Parathyroid adenoma (tissue), 2 donors: Measurements from ENCODE around the gene TRAPPC2L.

Experiments
- H2AFZ ChIP-seq: fragments of 300-600 bp; sonication (generic); one replicate; pipeline ENCODE4 v1.7.0; 2017; ENCODE audit warnings: antibody characterized with exemption, mild to moderate bottlenecking
- H3K27ac ChIP-seq: fragments of 300-600 bp; sonication (generic); one replicate; pipeline ENCODE4 v1.7.0; 2017
- H3K27me3 ChIP-seq: fragments of 300-600 bp; sonication (generic); one replicate; pipeline ENCODE4 v1.7.0; 2017; ENCODE audit warnings: low read length; ENCODE audit not compliant: control insufficient read depth, insufficient read depth
- H3K36me3 ChIP-seq: fragments of 300-600 bp; sonication (generic); one replicate; pipeline ENCODE4 v1.7.0; 2017; ENCODE audit warnings: low read length; ENCODE audit not compliant: control insufficient read depth, insufficient read depth
- H3K4me1 ChIP-seq: fragments of 300-600 bp; sonication (generic); one replicate; pipeline ENCODE4 v1.7.0; 2017; ENCODE audit warnings: control low read depth
- H3K4me2 ChIP-seq: fragments of 300-600 bp; sonication (generic); one replicate; pipeline ENCODE4 v1.7.0; 2017; ENCODE audit warnings: low read length
- H3K4me3 ChIP-seq: fragments of 300-600 bp; sonication (generic); one replicate; pipeline ENCODE4 v1.7.0; 2017; ENCODE audit warnings: low read depth, low read length
- H3K79me2 ChIP-seq: fragments of 300-600 bp; sonication (generic); one replicate; pipeline ENCODE4 v1.7.0; 2017; ENCODE audit warnings: control low read depth
- H3K9ac ChIP-seq: fragments of 300-600 bp; sonication (generic); one replicate; pipeline ENCODE4 v1.7.0; 2017; ENCODE audit warnings: mild to moderate bottlenecking
- H3K9me3 ChIP-seq: fragments of 300-600 bp; sonication (generic); one replicate; pipeline ENCODE4 v1.7.0; 2017; ENCODE audit warnings: low read length; ENCODE audit not compliant: control insufficient read depth
- CTCF ChIP-seq: fragments of 300-600 bp; sonication (generic); IDR thresholded peaks from one replicate; pipeline ENCODE4 v1.7.0; 2017; ENCODE audit warnings: antibody characterized with exemption, mild to moderate bottlenecking
- donor health status: primary hyperparathyroidism.

The TRAPPC2L gene

GRCh38 chr16:88871730-88872416, 14.9 kb downstream of the TRAPPC2L start:
- no peak overlapping the region for H3K27ac ChIP-seq
- H3K36me3 ChIP-seq = no peaks in the 10 kb centered on the region
- H3K4me1 ChIP-seq = no peaks in the 10 kb centered on the region
- no peak for TF ChIP-seq CTCF
- H3K4me2 ChIP-seq = no peak overlapping the region
- H3K9me3 ChIP-seq = no peaks in the 10 kb centered on the region
- H2AFZ ChIP-seq = no peak overlapping the region
- no peaks in the 10 kb centered on the region for H3K27me3 ChIP-seq
- no peaks in the 10 kb centered on the region for H3K79me2 ChIP-seq
- H3K4me3 ChIP-seq = no peak overlapping the region
- no peak overlapping the region for H3K9ac ChIP-seq

DNA sequence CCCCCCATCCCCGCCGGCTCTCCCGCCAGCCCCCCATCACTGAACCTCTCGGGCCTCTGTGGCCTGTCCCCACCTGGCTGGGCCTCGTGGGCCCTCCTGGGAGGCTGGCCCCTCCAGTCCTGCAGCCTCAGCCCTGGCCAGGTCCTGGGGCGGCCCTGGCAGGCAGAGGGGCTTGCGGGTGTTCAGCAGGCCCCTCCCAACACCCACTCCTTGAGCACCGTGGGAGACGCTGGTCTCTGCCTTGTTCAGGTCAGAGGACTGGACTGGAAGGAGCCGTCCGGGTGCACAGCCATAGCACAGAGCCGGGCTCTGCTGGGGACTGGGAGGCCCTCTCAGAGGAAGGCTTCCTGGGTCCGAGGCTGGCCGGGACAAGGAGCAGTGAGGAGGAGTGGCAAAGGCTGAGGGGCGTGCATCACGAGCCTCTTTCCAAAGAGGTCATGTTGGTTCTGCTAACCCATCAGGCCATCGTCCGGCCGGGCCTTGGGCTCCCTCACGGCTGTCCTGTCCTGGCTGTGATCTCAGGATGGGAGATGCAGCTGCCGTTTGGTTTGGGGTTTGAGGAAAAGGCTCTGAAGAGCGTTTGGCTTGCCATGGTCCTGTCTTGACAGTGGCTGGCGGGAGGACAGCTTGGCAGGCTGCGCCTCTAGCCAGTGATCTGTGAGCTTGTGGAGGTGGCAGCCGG, 15.9 kb downstream of the TRAPPC2L start:
- no peaks in the 10 kb centered on the region for H3K79me2 ChIP-seq
- no peak for TF ChIP-seq CTCF
- no peaks in the 10 kb centered on the region for H3K4me1 ChIP-seq
- no peak overlapping the region for H2AFZ ChIP-seq
- no peaks in the 10 kb centered on the region for H3K27me3 ChIP-seq
- H3K27ac ChIP-seq = no peak overlapping the region
- H3K4me3 ChIP-seq = no peak overlapping the region
- no peak overlapping the region for H3K9ac ChIP-seq
- no peak overlapping the region for H3K4me2 ChIP-seq
- H3K9me3 ChIP-seq = no peaks in the 10 kb centered on the region
- H3K36me3 ChIP-seq = no peaks in the 10 kb centered on the region

DNA sequence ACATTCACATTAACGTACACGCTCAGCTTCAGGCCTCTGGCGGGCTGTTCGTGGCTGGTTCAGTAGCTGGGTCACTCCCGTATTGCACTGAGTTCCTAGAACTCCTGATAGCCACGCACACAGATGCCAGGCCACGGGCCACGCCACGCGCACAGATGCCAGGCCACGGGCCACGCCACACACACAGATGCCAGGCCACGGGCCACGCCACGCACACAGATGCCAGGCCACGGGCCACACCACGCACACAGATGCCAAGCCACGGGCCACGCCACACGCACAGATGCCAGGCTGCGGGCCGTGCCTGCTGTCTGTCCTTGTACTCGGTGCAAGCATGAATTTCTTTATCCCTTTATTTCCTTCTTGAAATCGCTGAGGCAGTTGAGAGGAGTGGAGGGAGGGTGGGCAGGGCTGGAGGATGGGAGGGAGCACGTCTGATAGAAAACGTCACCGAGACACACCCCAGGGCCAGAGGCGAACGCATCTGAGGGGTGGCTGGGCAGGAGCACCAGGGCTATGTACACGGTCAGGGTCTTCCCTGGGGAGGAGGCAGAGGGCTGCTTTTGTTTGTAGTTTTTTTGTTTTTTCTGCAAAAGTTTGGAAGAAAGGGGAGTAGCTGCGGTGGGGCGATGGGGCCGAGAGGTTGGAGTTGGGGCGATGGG, 18.1 kb downstream of the TRAPPC2L start:
- H2AFZ ChIP-seq = no peak overlapping the region
- no peak overlapping the region for H3K4me3 ChIP-seq
- no peaks in the 10 kb centered on the region for H3K27me3 ChIP-seq
- H3K4me1 ChIP-seq = no peaks in the 10 kb centered on the region
- H3K9me3 ChIP-seq = no peaks in the 10 kb centered on the region
- H3K27ac ChIP-seq = no peak overlapping the region
- H3K79me2 ChIP-seq = no peaks in the 10 kb centered on the region
- no peak overlapping the region for H3K9ac ChIP-seq
- H3K4me2 ChIP-seq = no peak overlapping the region
- H3K36me3 ChIP-seq = no peaks in the 10 kb centered on the region
- no peak for TF ChIP-seq CTCF

- H3K4me3 ChIP-seq = no peak overlapping the region
- H3K4me2 ChIP-seq = no peak overlapping the region
- H3K27me3 ChIP-seq = no peaks in the 10 kb centered on the region
- H3K9ac ChIP-seq = no peak overlapping the region
- H2AFZ ChIP-seq = no peak overlapping the region
- H3K36me3 ChIP-seq = no peaks in the 10 kb centered on the region
- no peaks in the 10 kb centered on the region for H3K4me1 ChIP-seq
- H3K27ac ChIP-seq = no peak overlapping the region
- no peak for TF ChIP-seq CTCF
- H3K9me3 ChIP-seq = no peaks in the 10 kb centered on the region
- H3K79me2 ChIP-seq = no peaks in the 10 kb centered on the region
Measured at GRCh38 chr16:88875703-88876234, 18.8 kb downstream of the TRAPPC2L start.
